ENCODE data around the gene RPS6KA6.

DNA sequence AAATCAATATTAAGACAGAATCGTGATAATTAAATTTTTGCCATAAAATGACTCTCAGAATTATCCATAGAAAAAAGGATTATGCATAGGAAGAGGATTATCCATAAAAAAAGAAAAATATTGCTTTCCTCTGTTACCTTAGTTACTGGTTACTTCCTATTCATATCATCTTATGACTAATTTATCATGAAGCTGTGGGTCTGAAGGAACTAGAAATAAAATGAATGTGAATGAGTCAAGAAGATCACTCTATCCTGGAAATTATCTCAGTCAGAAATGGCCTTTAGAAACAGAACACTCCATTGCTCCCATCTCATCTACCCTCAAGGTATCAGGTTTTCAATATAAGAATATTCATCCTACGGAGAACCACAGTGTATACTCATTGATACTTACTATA lies 19.4 kb downstream of the RPS6KA6 start:
- TF ChIP-seq, protein P1, sequence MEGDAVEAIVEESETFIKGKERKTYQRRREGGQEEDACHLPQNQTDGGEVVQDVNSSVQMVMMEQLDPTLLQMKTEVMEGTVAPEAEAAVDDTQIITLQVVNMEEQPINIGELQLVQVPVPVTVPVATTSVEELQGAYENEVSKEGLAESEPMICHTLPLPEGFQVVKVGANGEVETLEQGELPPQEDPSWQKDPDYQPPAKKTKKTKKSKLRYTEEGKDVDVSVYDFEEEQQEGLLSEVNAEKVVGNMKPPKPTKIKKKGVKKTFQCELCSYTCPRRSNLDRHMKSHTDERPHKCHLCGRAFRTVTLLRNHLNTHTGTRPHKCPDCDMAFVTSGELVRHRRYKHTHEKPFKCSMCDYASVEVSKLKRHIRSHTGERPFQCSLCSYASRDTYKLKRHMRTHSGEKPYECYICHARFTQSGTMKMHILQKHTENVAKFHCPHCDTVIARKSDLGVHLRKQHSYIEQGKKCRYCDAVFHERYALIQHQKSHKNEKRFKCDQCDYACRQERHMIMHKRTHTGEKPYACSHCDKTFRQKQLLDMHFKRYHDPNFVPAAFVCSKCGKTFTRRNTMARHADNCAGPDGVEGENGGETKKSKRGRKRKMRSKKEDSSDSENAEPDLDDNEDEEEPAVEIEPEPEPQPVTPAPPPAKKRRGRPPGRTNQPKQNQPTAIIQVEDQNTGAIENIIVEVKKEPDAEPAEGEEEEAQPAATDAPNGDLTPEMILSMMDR (tag by site-specific recombination; IDR thresholded peaks at IDR 0.05): no peak
- TF ChIP-seq ZNF785 (tag by site-specific recombination; IDR thresholded peaks at IDR 0.05) (no peak), ZNF830 (tag by site-specific recombination; IDR thresholded peaks at IDR 0.05; ENCODE audit: low read depth) (no peak), ZNF677 (tag by site-specific recombination; IDR thresholded peaks at IDR 0.05) (no peak), ZNF121 (tag by site-specific recombination; IDR thresholded peaks at IDR 0.05) (no peak), PRDM6 (tag by site-specific recombination; IDR thresholded peaks at IDR 0.05) (no peak), SCRT1 (tag by site-specific recombination; IDR thresholded peaks at IDR 0.05; ENCODE audit: borderline replicate concordance) (no peak), ZNF521 (tag by site-specific recombination; IDR thresholded peaks at IDR 0.05) (no peak)

Data from HEK293 (cell line).